Retina (tissue), 1 donor: ENCODE results near the gene APOH.

ENCODE experiments used
- DNase-seq: peaks from one replicate; pipeline ENCODE4 v3.0.0-alpha.2; 2016

Gene APOH

DNA sequence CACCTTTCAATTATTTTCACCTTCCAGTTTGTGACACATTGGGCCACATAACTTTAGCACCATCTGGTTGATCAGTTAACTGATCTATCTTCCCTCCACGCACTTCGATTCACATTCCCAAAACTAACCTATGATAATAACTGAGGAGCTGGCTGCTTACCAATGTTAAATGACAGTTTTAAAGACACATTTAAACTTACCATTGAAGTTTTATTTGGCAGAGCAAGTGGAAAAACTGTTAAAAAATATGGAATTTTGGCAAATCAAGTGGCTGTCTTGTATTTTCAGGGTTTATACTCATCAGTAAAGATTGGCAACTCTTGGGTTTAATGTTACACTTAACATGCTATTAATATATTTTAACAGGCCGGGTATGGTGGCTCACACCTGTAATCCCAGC, 5.4 kb upstream of the APOH start:
- no peak for DNase-seq

DNA sequence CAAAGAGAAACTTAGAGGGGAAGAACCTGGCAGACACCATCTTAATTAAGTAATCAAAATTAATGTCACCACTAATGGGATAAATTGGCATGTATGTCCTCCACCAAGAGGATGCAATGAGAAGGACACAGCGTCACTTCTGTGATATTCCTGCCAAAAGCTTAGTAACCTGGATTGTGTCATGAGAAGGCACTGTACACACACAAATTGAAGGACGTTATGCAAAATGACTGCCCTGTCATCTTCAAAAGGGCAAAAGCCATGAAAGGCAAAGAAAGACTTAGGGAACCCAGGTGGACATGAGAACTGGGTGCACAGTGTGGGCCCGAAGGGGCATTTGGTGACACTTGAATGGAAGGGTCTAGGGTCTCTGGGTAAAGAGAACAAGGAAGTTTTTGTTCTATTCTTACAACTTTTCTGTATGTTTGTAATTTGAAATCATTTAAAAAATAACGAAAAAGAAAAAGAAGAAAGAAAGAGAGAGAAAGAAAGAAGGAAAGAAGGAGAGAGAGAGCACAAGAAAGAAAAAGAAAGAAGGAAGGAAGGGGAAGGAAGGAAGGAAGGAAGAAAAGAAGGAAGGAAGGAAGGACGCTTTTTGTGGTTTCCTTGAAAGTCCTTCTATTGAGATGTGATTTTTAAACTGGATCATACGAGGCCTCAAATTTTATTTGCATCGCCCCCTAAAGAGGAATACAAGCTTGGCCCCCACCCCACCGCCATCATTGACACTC, 4.0 kb upstream of the APOH start:
- no peak for DNase-seq

DNA sequence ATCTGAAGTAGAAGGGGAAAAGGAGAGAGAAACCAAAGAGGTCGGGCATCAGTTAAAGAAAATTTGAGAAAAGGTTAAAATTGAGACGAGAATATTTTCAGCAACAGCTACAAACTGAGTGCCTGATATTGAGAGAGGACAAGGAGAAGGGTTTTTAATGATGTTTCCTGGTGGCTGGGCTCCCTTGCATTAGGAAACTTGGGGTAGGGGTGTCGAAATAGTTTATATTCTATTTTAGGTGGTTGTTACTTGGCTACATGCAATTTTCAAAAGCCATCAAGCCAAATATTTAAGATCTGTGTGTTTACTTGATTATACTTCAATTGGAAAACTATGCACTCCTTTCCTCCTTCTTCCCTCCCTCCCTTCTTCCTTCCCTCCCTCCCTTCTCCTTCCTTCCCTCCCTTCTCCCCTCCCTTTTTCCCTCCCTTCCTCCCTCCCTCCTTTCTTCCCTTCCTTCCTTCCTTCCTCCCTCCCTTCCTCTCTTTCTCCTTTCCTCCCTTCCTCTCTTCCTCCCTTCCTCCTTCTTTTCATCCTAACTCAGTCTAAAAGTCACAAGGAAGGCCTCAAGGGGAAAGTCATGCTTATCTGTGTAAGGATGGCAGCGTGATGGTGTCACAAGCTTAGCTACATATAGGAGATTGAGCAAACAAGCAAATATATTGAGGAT, 1.8 kb upstream of the APOH start:
- DNase-seq: no peak

DNA sequence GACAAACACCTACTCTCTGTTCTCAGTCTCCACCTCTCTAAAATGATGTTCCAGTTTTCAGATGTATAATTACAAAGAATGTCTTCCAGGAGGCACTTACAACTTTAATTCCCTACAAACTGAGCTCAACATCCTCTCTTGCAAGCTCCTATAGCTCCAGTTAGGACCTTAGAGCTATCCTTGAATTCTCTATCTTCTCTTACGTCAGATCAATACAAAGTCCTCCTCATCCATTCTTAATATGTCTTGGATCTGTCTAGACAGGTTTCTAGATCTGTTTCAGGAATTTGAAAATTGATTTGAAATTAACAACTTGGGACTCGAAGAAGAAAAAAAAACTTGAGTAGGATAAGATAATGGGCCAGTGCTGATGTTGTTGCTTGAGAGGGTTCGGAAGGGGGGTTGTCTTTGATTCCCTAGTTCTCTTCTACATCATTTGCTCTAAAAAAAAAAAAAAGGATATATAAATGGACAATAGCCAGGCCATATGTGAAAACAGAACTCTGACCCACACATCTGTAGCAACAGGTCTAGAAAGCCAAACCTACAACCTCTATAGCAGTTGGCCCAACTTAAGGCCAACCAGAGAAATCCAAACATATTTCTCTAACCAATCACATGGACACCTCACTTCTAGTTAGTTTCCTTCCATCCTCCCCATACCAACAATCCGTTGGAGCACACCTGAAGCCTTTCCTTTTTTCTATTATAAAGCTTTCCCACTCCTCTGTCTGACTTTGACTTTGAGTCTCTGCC, 746 bp upstream of the APOH start:
- no peak for DNase-seq

DNA sequence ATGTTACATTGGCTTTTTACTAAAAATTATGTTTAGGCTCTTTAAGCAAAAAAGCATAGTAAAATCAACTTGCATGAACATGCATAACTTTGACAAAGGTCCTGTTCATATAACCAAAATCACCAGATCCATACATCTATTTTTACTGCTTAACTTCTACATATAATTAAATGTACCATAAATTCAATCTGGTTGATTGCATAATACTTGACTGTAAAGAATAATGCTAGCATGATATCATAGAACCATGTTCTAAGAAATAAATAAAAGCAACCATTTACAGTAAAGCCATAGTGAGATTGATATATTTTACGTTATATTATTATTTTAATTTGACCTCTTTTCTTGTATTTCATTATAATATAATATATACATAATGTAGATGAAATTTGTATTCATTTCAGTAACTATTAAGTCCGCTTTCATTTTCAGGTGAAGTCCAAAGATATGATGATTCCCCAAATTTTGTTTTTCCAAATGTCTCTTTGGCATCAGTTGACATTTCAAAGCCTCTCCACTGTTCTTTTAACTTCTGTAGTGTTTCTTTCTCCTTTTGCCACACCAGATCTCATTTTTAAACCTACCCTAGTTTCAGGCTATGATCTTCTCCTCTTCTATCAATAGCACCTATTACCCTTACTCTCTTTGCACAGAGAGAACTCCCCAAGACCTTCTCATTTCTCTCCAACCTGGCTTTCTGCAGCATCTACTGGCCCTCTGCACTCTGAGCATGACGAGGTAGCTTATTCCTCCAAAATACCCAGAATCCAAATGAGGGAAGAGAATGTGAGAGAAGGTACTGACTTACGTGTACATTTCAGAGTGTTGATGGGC, 1.8 kb downstream of the APOH start:
- DNase-seq: no peak

DNA sequence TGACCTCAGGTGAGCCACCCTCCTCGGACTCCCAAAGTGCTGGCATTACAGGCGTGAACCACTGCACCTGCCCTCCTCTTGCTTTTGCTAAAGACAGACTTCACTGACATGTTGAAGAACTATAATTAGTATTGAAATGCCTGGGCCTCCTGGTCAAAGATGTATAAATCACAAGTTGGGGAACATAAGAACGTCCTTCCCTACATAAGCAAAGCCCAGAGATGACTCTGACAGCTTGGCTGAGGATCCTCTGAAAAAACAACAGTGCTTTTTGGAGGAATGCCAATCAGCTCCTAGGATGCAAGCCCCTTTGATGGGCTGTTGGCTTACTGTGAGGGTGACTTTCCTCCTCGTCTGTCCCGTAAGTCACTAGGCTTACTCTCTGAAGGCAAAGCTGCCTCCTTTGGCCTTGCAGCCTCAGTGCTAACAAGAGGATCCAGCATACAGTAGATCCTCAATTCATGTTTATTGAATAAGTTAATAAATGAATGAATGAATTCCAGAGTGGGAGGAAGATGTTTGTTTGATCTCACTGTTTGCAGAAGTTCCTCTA, 6.3 kb downstream of the APOH start:
- no peak for DNase-seq

DNA sequence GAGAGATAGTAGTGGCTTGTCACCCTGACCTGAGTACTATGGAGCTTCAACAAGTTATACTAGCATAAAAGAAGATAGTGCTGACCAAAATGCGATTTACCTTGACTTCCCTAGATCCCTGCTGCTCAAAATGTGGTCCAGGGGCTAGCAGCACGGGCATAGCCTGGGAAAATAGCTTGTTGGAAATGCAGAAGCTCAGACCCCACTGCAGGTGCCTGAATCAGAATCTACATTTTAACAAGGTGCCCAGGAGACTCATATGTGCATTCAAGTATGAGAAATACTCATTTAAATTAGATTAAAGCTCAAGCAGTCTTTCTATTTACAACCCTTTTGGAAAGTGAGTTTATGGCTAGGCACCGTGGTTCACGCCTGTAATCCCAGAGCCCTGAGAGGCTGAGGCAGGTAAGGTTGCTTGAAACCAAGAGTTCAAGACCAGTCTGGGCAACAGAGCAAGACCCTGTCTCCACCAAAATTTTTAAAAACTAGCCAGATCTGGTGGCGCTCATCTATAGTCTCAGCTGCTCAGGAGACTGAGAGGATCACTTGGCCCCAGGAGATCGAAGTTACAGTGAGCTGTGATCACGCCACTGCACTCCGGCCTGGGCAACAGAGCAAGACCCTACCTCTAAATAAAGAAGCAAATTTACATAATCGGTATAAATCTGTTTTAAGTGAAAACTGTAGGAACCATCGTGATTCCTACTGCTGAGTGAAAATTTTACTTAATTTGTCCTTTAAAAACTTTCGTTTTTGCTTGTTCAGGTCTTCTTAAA, 7.3 kb downstream of the APOH start:
- no peak for DNase-seq

DNA sequence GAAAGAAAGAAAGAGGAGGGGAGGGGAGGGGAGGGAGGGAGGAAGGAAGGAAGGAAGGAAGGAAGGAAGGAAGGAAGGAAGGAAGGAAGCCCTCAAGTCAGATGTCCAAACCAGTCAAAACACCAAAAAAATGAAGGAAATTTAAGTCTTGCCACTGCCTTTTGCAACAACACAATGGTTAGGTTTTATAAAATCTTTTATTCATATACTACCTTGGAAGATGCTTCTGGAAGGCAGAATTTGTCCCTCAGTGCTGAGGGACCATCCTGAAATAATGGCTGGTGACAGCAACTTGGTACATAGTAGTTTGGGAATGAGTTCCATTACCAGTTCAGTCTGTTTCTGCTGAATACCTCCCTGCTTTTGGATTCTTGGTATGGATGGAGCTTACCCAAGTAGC, 7.9 kb downstream of the APOH start:
- DNase-seq: no peak

DNA sequence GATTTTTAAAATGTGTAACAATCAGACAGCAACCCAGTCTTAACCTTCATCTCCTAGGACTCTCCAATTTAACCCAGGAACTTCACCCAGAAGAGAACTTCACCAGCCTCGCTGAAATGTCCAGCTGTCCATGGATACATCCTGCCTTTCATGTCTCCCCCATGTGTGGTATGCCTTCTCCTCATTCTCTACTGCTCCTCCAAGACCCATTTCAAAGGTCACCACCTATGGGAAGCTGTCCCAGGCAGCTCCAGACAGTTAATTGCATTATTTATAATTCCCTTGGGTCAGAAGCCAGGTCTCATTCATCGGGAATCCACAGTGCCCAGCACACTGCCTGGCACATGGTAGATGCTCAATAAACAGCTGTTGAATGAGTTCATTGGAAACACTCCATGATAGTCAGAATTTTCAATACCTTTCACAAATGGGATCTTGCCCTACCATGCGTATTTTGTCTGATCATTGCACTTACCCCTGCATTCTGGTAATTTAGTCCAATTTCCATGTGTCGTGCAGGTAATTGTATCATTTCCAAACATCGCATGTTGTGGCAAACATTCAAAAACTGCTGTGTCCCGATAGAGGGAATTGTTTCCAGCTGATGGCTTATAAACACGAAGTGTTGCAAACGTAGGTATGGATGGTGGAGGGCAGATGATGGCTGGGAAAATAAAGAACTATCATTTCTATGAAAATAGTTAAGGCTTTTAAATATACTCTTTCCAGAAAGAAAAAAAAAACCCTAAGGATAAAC, 9.0 kb downstream of the APOH start:
- no peak for DNase-seq

DNA sequence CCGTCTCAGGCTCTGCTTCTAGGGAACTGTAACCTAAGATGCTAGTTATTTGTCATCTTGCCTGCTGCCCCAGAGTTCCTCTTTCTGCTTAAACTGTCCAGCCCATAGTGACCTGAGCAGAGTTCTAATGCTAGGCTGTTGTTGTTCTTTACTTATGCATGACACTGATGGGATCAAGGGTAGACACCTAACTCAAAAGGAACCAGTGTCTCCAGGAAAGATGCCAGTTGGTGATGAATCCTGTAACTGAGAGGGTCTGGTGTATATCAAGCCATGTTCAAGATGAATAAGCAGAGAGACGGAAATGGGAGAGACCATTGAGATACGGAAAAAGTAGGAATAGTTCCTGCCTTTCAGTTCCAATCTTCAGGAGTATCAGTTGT, 13.7 kb downstream of the APOH start:
- DNase-seq: no peak

DNA sequence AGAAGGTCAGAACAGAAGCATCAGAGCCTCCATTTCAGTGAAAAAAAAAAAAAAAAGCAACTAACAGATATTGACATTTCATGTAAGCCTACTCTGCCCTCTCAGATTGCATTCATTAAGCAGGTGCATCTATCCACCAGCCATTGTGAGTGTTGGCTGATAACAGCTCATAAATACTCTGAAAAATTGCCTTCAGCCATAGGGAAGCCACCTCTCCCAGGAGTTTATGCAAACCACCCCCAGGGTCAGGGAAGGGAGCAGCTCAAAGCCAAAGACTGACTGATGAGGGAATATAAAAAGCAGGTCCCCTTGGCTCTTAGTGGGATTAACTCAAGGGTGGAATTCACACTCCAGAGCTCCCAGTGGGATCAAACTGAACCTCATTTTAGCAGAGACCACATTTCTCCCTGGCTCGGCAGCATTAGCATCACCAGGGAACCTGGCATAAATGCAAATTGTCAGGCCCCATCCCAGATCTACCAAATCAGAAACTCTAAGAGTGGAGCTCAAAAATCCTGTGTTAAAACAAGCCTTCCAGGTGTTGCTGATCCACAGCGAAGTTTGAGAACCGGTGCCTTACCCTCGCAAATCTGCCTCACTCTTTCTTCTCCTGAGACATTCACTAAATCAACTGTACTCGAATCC, 14.2 kb downstream of the APOH start:
- DNase-seq: peak; percentile 6

DNA sequence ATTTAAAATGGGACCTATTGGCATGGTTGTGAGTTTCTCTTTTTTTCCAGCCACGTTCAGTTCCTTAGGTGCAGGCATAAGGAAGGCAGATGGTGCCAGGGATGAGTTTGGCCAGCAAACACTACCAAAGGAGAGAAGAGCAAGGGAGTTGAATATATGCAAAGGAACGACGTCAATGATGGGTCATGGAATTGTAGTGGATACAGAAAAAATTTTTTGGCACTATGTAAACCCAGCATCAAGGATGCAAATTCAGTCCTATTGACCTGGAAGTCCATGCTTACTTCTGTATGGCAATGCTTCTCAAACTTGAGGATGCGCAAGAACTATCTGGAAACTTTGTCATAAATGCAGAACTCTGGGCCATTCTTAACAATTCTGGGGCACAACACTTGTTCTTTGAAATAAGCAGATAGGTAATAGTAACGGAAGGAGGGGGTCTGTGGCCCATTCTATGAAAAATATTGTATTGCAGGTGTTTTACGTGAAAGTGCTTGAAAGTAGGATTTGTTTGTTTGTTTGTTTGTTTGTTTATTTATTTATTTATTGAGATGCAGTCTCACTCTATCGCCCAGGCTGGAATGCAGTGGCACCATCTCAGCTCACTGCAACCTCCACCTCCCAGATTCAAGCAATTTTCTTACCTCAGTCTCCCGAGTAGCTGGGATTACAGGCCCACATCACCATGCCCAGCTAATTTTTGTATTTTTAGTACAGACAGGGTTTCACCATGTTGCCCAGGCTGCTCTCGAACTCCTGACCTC, 18.0 kb downstream of the APOH start:
- no peak for DNase-seq

DNA sequence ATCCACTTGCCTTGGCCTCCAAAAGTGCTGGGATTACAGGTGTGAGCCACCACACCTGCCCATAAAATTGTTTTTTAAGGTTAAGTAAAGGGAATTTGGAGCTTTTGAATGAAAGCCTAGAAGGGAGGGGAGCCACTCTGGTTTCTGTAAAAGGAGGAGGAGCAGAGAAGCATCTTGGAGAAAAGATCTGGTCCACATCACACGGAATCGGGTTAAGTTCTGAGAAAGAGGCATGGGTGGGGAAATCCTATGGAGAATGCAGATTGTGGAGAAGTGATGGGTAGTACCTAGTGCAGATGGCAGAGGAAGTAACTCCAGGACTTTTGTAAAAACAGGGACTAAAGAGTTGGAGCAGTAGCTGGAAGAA, 19.0 kb downstream of the APOH start:
- no peak for DNase-seq

DNA sequence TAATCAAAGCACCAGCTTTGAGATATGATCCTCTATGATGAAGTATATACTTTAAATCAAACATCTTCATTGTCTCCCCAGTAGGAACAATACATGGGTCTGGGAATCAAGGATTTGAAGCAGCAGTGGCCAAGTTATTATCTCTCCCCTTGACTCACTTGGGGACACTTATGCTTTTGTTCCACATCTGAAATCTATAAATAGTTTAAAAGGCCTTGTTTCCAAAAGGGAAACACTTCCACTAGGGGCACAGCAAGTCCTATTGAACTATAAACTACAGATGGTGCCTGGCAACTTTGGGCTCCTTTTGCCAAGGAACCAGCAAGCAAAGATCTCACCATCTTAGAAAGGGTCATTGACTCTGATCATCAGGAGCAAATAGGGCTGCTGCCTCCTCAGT, 21.3 kb downstream of the APOH start:
- DNase-seq: no peak

DNA sequence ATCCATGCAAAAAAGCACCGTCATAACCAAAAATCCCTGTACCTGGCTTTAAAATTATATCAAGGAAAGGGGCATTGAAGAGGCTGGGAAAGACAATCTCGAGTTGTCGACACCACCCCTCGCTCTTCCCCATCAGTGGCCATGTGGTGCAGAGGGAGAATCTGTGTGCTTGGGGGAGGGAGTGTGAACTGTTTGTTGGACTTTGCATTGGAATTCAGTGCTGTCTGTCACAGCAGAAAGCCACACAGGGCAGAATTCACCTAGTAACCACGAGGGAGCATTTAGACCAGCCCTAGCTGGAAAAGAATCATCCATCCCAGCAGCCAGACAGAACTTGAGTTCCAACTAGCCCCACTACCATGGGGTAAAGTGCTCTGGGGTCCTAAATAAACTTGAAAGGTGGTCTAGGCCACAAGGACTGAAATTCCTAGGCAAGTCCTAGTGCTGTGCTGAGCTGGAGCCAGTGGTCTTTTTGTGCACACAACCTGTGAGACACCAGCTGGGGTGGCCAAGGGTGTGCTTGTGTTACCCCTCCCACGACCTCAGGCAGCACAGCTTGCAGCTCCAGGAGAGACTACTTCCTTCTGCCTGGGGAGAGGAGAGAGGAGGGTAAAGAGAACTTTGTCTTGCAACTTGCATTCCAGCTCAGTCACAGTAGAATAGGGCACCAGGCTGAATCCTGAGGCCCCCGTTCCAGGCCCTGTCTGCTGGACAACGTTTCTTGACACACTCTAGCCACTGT, 25.8 kb downstream of the APOH start:
- DNase-seq: no peak

DNA sequence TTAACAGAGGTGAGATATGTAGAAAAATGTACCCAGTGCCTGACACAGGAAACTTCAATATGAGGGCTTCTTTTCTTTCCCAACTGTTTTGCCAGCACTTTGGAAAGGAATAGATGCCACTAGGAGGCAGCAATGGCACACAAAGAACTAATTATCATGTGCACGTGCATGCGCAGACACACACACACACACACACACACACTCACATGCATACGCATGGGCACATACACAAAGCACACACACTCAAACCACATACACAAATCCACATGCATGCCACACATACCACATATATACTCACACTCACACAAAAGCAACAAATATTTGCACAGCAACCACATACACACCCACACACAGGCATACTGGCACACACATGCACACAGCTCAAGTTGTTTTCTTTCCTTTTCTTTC, 28.5 kb downstream of the APOH start:
- DNase-seq: peak; percentile 72

DNA sequence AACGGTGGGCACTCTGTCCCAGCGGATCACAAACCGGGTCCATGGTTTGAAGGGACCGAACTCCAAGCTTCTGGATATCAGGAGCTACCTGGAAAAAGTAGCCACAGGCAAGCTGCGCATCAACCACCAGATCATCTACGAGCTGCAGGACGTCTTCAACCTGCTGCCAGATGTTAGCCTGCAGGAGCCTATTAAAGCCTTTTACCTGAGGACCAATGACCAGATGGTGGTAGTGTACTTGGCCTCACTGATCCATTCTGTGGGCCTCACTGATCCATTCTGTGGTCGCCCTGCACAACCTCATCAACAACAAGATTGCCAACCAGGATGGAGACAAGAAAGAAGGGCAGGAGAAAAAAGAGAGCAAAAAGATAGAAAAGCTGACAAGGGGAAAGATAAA, 31.0 kb downstream of the APOH start:
- no peak for DNase-seq

DNA sequence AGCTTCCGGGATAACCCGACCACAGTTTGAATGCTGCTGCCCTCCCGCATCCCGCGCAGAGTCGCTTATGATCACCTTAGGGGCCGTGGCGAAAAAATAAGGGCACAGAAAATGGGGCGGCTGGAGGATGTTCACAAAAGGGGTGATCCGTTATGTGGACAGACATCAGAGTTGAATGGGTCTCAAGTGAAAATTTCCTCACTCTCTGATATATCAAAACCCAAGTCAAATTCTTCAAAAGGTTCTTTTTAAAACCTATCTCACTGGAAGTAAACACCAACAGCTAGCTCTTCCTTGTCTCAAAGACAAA, 36.9 kb downstream of the APOH start:
- no peak for DNase-seq

DNA sequence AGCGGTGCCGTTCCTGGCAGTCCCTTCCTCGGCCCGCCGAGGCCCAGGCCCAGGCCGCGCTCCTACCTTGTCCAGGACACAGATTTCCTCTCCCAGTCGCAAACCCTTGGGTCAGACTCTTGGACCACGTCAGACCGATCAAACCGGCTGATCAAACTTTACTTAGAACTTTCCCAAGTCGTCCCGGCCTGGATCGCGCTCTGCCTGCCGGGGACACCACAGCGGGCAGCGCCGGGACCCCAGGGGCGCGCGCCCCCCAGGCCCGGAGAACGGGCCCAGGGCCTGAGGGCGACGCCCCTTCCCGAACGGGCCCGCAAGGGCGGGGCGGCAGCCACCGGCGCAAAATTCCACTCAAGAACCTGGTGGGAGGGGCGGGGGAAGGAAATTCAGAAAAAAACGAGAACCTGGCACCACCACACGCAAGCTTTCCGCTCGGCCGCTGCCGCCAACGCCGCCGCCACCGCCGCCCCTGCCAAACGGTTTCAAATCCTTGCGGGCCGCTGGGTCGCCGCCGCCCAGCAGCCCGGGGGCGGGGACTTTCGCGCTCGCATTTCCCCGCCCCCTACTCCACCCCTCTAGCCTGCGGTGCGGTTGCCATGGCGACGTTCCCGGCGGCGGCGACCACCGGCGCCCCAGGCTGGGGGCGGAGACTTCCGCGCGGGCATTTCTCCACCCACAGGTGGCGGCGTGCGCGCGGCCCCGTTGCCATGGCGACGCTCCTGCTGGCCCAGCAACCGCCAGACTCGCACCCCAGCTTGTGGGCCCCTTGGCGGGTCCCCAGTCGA, 37.4 kb downstream of the APOH start, which contains the start of gene CEP112:
Gene CEP112 (minus strand): TSS at position 541 of the 785 bp plus-strand sequence.
- DNase-seq: peak; percentile 97
